K562 (cell line): ENCODE data around the gene STXBP6.

Source experiments
- CTCF ChIP-seq, 3 experiments: IDR thresholded peaks in 2 of 3; conservative IDR thresholded peaks in 1 of 3; 2 replicates each; pipeline ENCODE4 v1.5.1; 2011 to 2012; ENCODE audit warnings: low read length in 3 of 3, mild to moderate bottlenecking in 3 of 3, control low read depth in 2 of 3, improper control_type of control experiment in 1 of 3, inconsistent platforms in 1 of 3, low read depth in 1 of 3, mixed read lengths in 1 of 3, moderate library complexity in 1 of 3; ENCODE audit not compliant: insufficient read depth in 2 of 3
- HNRNPLL ChIP-seq: fragments of 200-400 bp; formaldehyde crosslinking; IDR thresholded peaks from 2 replicates; pipeline ENCODE4 v1.6.1; 2017; ENCODE audit warnings: low read length, low read depth, mild to moderate bottlenecking; ENCODE audit not compliant: poor library complexity, severe bottlenecking
- MLLT1 ChIP-seq, 2 experiments: fragments of 450-650 bp; IDR thresholded peaks; 2 replicates each; pipeline ENCODE4 v1.6.1; 2016
- NCOA2 ChIP-seq, 2 experiments: fragments of 450-650 bp; IDR thresholded peaks; 2 replicates each; pipeline ENCODE4 v1.6.1; 2018; ENCODE audit warnings: mild to moderate bottlenecking in 2 of 2, moderate library complexity in 1 of 2; ENCODE audit not compliant: partially characterized antibody in 2 of 2
- TEAD2 ChIP-seq: fragments of 450-650 bp; IDR thresholded peaks from 2 replicates; pipeline ENCODE4 v1.6.1; 2016; ENCODE audit warnings: missing genetic modification characterization, control low read depth, missing compliant biosample characterization
- TF ChIP-seq, protein P1 (sequence below): IDR thresholded peaks from 3 replicates; pipeline ENCODE4 v1.6.1; 2011; ENCODE audit warnings: borderline replicate concordance, mild to moderate bottlenecking, moderate library complexity; ENCODE audit not compliant: insufficient read length; ENCODE audit errors: extremely low read depth
- TF ChIP-seq, protein P2 (sequence below): sonication (generic); formaldehyde crosslinking; IDR thresholded peaks from 2 replicates; pipeline ENCODE4 v1.8.1; 2023; ENCODE audit warnings: mild to moderate bottlenecking, missing genetic modification reagents

- no peak for TF ChIP-seq CTCF (IDR thresholded peaks at IDR 0.05 in 2 of 3, conservative IDR thresholded peaks at IDR 0.05 in 1 of 3; ENCODE audit: insufficient read depth in 2 of 3, low read depth in 1 of 3, low read length in 3 of 3)
- TF ChIP-seq, protein P1, sequence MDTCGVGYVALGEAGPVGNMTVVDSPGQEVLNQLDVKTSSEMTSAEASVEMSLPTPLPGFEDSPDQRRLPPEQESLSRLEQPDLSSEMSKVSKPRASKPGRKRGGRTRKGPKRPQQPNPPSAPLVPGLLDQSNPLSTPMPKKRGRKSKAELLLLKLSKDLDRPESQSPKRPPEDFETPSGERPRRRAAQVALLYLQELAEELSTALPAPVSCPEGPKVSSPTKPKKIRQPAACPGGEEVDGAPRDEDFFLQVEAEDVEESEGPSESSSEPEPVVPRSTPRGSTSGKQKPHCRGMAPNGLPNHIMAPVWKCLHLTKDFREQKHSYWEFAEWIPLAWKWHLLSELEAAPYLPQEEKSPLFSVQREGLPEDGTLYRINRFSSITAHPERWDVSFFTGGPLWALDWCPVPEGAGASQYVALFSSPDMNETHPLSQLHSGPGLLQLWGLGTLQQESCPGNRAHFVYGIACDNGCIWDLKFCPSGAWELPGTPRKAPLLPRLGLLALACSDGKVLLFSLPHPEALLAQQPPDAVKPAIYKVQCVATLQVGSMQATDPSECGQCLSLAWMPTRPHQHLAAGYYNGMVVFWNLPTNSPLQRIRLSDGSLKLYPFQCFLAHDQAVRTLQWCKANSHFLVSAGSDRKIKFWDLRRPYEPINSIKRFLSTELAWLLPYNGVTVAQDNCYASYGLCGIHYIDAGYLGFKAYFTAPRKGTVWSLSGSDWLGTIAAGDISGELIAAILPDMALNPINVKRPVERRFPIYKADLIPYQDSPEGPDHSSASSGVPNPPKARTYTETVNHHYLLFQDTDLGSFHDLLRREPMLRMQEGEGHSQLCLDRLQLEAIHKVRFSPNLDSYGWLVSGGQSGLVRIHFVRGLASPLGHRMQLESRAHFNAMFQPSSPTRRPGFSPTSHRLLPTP = no peak
- TF ChIP-seq, protein P2, sequence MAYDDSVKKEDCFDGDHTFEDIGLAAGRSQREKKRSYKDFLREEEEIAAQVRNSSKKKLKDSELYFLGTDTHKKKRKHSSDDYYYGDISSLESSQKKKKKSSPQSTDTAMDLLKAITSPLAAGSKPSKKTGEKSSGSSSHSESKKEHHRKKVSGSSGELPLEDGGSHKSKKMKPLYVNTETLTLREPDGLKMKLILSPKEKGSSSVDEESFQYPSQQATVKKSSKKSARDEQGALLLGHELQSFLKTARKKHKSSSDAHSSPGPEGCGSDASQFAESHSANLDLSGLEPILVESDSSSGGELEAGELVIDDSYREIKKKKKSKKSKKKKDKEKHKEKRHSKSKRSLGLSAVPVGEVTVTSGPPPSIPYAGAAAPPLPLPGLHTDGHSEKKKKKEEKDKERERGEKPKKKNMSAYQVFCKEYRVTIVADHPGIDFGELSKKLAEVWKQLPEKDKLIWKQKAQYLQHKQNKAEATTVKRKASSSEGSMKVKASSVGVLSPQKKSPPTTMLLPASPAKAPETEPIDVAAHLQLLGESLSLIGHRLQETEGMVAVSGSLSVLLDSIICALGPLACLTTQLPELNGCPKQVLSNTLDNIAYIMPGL (CRISPR knock-in tag) = no peak
- no peak for TF ChIP-seq HNRNPLL
- no peak for TF ChIP-seq NCOA2 (IDR thresholded peaks at IDR 0.05; ENCODE audit: partially characterized antibody in 2 of 2)
- no peak for TF ChIP-seq TEAD2 (tag)
- no peak for TF ChIP-seq MLLT1 (IDR thresholded peaks at IDR 0.05)
Observed at GRCh38 chr14:25039933-25040332, 10.0 kb downstream of the STXBP6 start.
